Epithelial cell of esophagus (primary cell): ENCODE results near the gene CTNNBIP1.

Experiments used
- DNase-seq: peaks from one replicate; pipeline ENCODE4 v3.0.0; 2010; ENCODE audit warnings: low read depth
- H3K4me3 ChIP-seq: 2 replicates; pipeline ENCODE4 v1.5.1; 2011; ENCODE audit warnings: mild to moderate bottlenecking, low read length, control low read depth
- TF ChIP-seq, protein P1 (sequence below): IDR thresholded peaks from 2 replicates; pipeline ENCODE4 v1.5.1; 2011; ENCODE audit warnings: low read depth, mild to moderate bottlenecking, low read length, control low read depth, inconsistent platforms; ENCODE audit not compliant: insufficient read depth; ENCODE audit errors: missing control alignments

The CTNNBIP1 gene

DNA sequence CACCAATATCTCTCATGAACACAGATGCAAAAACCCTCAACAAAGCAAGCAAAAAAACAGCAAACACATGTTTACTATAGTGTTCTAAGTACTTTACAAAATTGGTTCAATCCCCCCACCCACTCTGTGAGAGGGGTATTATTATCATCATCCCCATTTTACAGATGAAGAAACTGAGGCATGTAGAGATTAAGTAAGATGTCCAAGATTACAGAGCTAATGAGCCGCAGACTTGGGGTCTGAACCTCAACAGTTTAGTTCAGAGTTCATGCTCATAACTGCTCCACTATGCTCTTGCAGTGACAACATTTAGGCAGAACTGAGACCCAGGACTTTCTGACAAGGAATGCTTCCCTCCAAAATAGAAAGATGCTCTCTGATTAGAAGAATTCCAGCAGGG is 108.2 kb downstream of the CTNNBIP1 start:
- TF ChIP-seq, protein P1, sequence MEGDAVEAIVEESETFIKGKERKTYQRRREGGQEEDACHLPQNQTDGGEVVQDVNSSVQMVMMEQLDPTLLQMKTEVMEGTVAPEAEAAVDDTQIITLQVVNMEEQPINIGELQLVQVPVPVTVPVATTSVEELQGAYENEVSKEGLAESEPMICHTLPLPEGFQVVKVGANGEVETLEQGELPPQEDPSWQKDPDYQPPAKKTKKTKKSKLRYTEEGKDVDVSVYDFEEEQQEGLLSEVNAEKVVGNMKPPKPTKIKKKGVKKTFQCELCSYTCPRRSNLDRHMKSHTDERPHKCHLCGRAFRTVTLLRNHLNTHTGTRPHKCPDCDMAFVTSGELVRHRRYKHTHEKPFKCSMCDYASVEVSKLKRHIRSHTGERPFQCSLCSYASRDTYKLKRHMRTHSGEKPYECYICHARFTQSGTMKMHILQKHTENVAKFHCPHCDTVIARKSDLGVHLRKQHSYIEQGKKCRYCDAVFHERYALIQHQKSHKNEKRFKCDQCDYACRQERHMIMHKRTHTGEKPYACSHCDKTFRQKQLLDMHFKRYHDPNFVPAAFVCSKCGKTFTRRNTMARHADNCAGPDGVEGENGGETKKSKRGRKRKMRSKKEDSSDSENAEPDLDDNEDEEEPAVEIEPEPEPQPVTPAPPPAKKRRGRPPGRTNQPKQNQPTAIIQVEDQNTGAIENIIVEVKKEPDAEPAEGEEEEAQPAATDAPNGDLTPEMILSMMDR = no peak
- H3K4me3 ChIP-seq = no peak overlapping the region
- DNase-seq = no peak
